HG03575 (cell line): ENCODE measurements around the gene RGS6.

Experiments
- ATAC-seq: cut with Tn5 transposase; IDR thresholded peaks from one replicate; pipeline ENCODE4 v1.9.1; 2021; ENCODE audit not compliant: unreplicated experiment, insufficient number of reproducible peaks, low FRiP score; ENCODE audit errors: extremely low read depth

RGS6 gene

GRCh38 chr14:72611506-72611905, 679.3 kb downstream of the RGS6 start:
- ATAC-seq, result no peak

GRCh38 chr14:72612041-72612440, 679.8 kb downstream of the RGS6 start:
- ATAC-seq, result no peak

GRCh38 chr14:72613231-72613974, 681.2 kb downstream of the RGS6 start:
- ATAC-seq, result no peak

- ATAC-seq, result no peak
Measured at GRCh38 chr14:72613975-72614319, 681.7 kb downstream of the RGS6 start.

- ATAC-seq, result no peak
Measured at GRCh38 chr14:72614365-72614764, 682.1 kb downstream of the RGS6 start.

GRCh38 chr14:72614891-72615415, 682.7 kb downstream of the RGS6 start:
- no peak for ATAC-seq

GRCh38 chr14:72615451-72616121, 683.4 kb downstream of the RGS6 start:
- no peak for ATAC-seq
